WERI-Rb-1 (cell line): ENCODE results near the gene SERINC2.

Source experiments
- DNase-seq: peaks from one replicate; pipeline ENCODE4 v3.0.0-alpha.2; 2020
- H3K27ac ChIP-seq: fragments of 250-450 bp; sonication (Bioruptor Pico); 2 replicates; pipeline ENCODE4 v1.5.1; 2020; ENCODE audit warnings: mild to moderate bottlenecking, moderate library complexity
- H3K27me3 ChIP-seq: fragments of 250-450 bp; sonication (Bioruptor Pico); 2 replicates; pipeline ENCODE4 v1.5.1; 2021; ENCODE audit warnings: mild to moderate bottlenecking, low read depth, moderate library complexity; ENCODE audit not compliant: insufficient read depth, severe bottlenecking
- H3K36me3 ChIP-seq: fragments of 250-450 bp; sonication (Bioruptor Pico); 2 replicates; pipeline ENCODE4 v1.5.1; 2020; ENCODE audit warnings: mild to moderate bottlenecking, moderate library complexity
- H3K4me3 ChIP-seq: 2 replicates; pipeline ENCODE4 v1.5.1; 2011; ENCODE audit warnings: low read depth, mild to moderate bottlenecking, control low read depth, low read length
- H3K9me3 ChIP-seq: fragments of 250-450 bp; sonication (Bioruptor Pico); 2 replicates; pipeline ENCODE4 v1.5.1; 2021; ENCODE audit warnings: mild to moderate bottlenecking, moderate library complexity; ENCODE audit not compliant: severe bottlenecking
- TF ChIP-seq, protein P1 (sequence below): IDR thresholded peaks from 2 replicates; pipeline ENCODE4 v1.5.1; 2011; ENCODE audit warnings: low read depth, mild to moderate bottlenecking, control low read depth, inconsistent platforms, low read length

SERINC2 gene

DNA sequence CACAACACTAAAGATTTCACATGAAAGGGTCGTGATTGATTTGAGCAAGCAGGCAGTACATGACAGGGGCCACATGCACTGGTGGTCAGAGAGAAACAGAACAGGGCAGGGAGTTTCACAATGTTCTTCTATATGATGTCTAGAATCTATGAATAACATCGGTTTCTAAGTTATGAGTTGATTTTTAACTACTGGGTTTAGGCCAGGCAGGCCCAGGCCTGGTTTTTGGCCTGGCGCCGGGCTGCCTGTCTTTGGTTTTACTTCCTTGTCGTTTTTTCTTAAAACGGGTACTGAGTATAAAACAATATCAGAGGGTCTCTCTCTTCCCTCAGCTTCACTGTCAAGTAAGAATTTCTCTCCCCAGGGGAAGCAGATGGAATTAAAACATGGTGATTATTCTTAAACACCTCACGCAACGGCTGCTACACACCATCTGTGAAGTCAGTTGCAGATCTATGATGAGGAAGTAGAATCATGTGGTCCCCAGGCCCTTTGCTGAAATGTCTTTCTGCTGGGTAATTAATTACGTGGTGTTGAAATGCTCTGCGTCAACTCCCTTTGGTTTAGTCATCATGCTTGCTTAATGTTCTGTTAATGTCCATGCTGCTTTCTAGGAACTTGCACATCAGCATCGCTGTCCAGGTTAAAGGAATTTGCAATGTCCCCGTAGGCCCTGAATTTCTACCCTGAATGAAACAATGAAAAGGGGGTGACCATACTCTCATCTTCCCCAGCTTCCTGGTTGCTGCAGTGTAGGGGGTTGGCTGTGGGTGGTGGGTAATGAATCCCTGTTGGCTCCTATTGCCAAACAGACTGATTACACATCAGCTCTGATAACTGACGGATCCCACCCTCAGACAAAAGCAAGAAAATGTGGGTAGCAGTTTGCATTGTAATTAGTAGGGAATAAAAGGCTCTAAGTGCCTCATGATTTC, 70.3 kb downstream of the SERINC2 start:
- TF ChIP-seq, protein P1, sequence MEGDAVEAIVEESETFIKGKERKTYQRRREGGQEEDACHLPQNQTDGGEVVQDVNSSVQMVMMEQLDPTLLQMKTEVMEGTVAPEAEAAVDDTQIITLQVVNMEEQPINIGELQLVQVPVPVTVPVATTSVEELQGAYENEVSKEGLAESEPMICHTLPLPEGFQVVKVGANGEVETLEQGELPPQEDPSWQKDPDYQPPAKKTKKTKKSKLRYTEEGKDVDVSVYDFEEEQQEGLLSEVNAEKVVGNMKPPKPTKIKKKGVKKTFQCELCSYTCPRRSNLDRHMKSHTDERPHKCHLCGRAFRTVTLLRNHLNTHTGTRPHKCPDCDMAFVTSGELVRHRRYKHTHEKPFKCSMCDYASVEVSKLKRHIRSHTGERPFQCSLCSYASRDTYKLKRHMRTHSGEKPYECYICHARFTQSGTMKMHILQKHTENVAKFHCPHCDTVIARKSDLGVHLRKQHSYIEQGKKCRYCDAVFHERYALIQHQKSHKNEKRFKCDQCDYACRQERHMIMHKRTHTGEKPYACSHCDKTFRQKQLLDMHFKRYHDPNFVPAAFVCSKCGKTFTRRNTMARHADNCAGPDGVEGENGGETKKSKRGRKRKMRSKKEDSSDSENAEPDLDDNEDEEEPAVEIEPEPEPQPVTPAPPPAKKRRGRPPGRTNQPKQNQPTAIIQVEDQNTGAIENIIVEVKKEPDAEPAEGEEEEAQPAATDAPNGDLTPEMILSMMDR, result no peak
- Histone ChIP-seq H3K27ac (peak overlapping the region; percentile 91), H3K36me3 (no peaks in the 10 kb centered on the region), H3K4me3 (no peak overlapping the region), H3K9me3 (peaks cover 7% of the 10 kb centered on the region), H3K27me3 (no peaks in the 10 kb centered on the region)
- DNase-seq, result peak; percentile 66
